HFFc6 (cell line): ENCODE measurements around the gene HIVEP2. TPM values are rescaled to one million over a fixed set of nuclear protein-coding genes. Genes with fewer than 3 reads are reported as not detected.

Experiments used
- DNase-seq: peaks from one replicate; pipeline ENCODE4 v3.0.0-alpha.2; 2018
- H3K27ac Mint-ChIP-seq: 2 replicates; pipeline ENCODE4 v1.8.0; 2020; ENCODE audit warnings: mild to moderate bottlenecking, mixed read lengths
- H3K27me3 Mint-ChIP-seq: 2 replicates; pipeline ENCODE4 v1.8.0; 2021; ENCODE audit warnings: mild to moderate bottlenecking, moderate library complexity, mixed read lengths; ENCODE audit not compliant: insufficient read depth
- H3K36me3 Mint-ChIP-seq: 2 replicates; pipeline ENCODE4 v1.8.0; 2021; ENCODE audit warnings: low read depth, mixed read lengths
- H3K4me1 Mint-ChIP-seq: 2 replicates; pipeline ENCODE4 v1.8.0; 2020; ENCODE audit warnings: low read depth, mixed read lengths
- H3K4me3 Mint-ChIP-seq: 2 replicates; pipeline ENCODE4 v1.8.0; 2020; ENCODE audit warnings: mild to moderate bottlenecking, moderate library complexity, mixed read lengths
- H3K9me3 Mint-ChIP-seq: 2 replicates; pipeline ENCODE4 v1.8.0; 2020; ENCODE audit warnings: mild to moderate bottlenecking, mixed read lengths
- CTCF ChIP-seq: fragments of 200-600 bp; sonication (generic); IDR thresholded peaks from 2 replicates; pipeline ENCODE4 v1.5.0; 2021; ENCODE audit warnings: antibody characterized with exemption, mild to moderate bottlenecking
- total RNA-seq, 6 experiments: library from RNA; stranded (reverse); fragmentation: NEBNext Ultra II Directional; extraction: Animal tissue kit (Norgen Biotek cat#: 25700); gene quantifications; 2 replicates in 1 of 6; 3 replicates in 5 of 6; pipeline ENCODE4 v1.2.3, GENCODE V29; 2021

HIVEP2 gene
- total RNA-seq, 6 experiments from 2014 or later: 14.0 to 19.5 (median 17.1) TPM

GRCh38 chr6:142763205-142763604 lies 181.8 kb downstream of the HIVEP2 start:
- TF ChIP-seq CTCF: no peak
- Mint-ChIP-seq H3K27ac (peak overlapping the region; percentile 81), H3K27me3 (no peaks in the 10 kb centered on the region), H3K4me3 (peak overlapping the region; percentile 7), H3K36me3 (peaks cover 40% of the 10 kb centered on the region), H3K9me3 (no peaks in the 10 kb centered on the region), H3K4me1 (peaks cover 81% of the 10 kb centered on the region)
- peak; percentile 75 for DNase-seq

- Mint-ChIP-seq H3K4me3 (no peak overlapping the region; the same call in 1 of the 2 replicates), H3K4me1 (peaks cover 81% of the 10 kb centered on the region), H3K27ac (peak overlapping the region; percentile 73), H3K9me3 (no peaks in the 10 kb centered on the region), H3K36me3 (peaks cover 42% of the 10 kb centered on the region), H3K27me3 (no peaks in the 10 kb centered on the region)
- no peak for DNase-seq
- TF ChIP-seq CTCF: no peak
Observed at GRCh38 chr6:142761756-142762155, 183.2 kb downstream of the HIVEP2 start.

GRCh38 chr6:142760152-142760551 lies 184.8 kb downstream of the HIVEP2 start:
- Mint-ChIP-seq H3K4me1 (peaks cover 96% of the 10 kb centered on the region), H3K27me3 (no peaks in the 10 kb centered on the region), H3K36me3 (peaks cover 50% of the 10 kb centered on the region), H3K9me3 (no peaks in the 10 kb centered on the region), H3K4me3 (peak overlapping the region; percentile 44), H3K27ac (peak overlapping the region; percentile 77)
- TF ChIP-seq CTCF: no peak
- peak; percentile 86 for DNase-seq

GRCh38 chr6:142758629-142759025 lies 186.3 kb downstream of the HIVEP2 start:
- H3K4me1 Mint-ChIP-seq: peaks cover 83% of the 10 kb centered on the region
- H3K9me3 Mint-ChIP-seq: no peaks in the 10 kb centered on the region
- peaks cover 54% of the 10 kb centered on the region for H3K36me3 Mint-ChIP-seq
- H3K27me3 Mint-ChIP-seq: no peaks in the 10 kb centered on the region
- no peak overlapping the region for H3K27ac Mint-ChIP-seq
- no peak for DNase-seq
- no peak overlapping the region for H3K4me3 Mint-ChIP-seq
- no peak for TF ChIP-seq CTCF

- H3K4me1 Mint-ChIP-seq: peaks cover 77% of the 10 kb centered on the region
- H3K36me3 Mint-ChIP-seq: peaks cover 60% of the 10 kb centered on the region
- DNase-seq: no peak
- peak overlapping the region; percentile 48 for H3K27ac Mint-ChIP-seq
- TF ChIP-seq CTCF: no peak
- H3K27me3 Mint-ChIP-seq: no peaks in the 10 kb centered on the region
- H3K9me3 Mint-ChIP-seq: no peaks in the 10 kb centered on the region
- H3K4me3 Mint-ChIP-seq: peak overlapping the region; percentile 11; the same call in 1 of the 2 replicates
Observed at GRCh38 chr6:142757852-142758628, 186.9 kb downstream of the HIVEP2 start.
